ENCODE results near the gene CERCAM.

The CERCAM gene

DNA sequence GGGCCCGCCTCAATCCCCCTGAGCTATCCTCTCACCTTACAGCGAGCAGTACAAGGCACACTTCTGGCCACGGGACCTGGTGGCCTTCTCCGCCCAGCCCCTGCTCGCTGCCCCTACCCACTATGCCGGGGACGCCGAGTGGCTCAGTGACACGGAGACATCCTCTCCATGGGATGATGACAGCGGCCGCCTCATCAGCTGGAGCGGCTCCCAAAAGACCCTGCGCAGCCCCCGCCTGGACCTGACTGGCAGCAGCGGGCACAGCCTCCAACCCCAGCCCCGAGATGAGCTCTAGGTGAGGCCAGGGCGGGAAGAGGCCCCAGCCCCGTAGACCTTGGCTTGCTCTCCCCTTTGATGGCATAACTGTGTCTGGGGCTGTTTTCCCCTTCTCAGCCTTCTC, 15.0 kb downstream of the CERCAM start:
- no peak overlapping the region for H4K8ac ChIP-seq (ENCODE audit: low read depth, low read length)
- no CpG with 5 or more reads among the region's 18 CpGs for WGBS (ENCODE audit: extremely low coverage, insufficient coverage, insufficient read length)
- no peak overlapping the region for H3K4me2 ChIP-seq (ENCODE audit: low read length)
- no peak overlapping the region for H3K14ac ChIP-seq (ENCODE audit: low read length)
- no peak overlapping the region for H2BK12ac ChIP-seq (ENCODE audit: low read length)
- H3K79me2 ChIP-seq (ENCODE audit: control insufficient read depth, insufficient read depth, low read length, poor library complexity): no peaks in the 10 kb centered on the region
- H3K4me3 ChIP-seq (ENCODE audit: low read depth, low read length): no peak overlapping the region
- no peaks in the 10 kb centered on the region for H3K4me1 ChIP-seq (ENCODE audit: control insufficient read depth in 1 of 2, insufficient read depth in 2 of 2, low read length in 2 of 2)
- H3K27ac ChIP-seq (ENCODE audit: low read depth, low read length): no peak overlapping the region
- no peak for DNase-seq
- H3K9me3 ChIP-seq (ENCODE audit: insufficient read depth, low read depth, low read length): no peaks in the 10 kb centered on the region
- peaks cover 33 to 40% of the 10 kb centered on the region in 2 experiments for H3K36me3 ChIP-seq (ENCODE audit: control insufficient read depth in 1 of 2, insufficient read depth in 2 of 2, low read length in 2 of 2)
- H2BK5ac ChIP-seq (ENCODE audit: low read depth, low read length, poor library complexity): no peak overlapping the region
- H2AFZ ChIP-seq (ENCODE audit: insufficient read depth, low read length, poor library complexity): no peak overlapping the region
- H3K27me3 ChIP-seq (ENCODE audit: insufficient read depth, low read length): no peaks in the 10 kb centered on the region
- no peak overlapping the region for H3K23ac ChIP-seq (ENCODE audit: low read length)
- H3K9ac ChIP-seq (ENCODE audit: low read length): no peak overlapping the region
- H3K79me1 ChIP-seq (ENCODE audit: low read length): no peaks in the 10 kb centered on the region
- H4K91ac ChIP-seq (ENCODE audit: low read depth, low read length): no peak overlapping the region
- no peak overlapping the region for H4K12ac ChIP-seq (ENCODE audit: low read depth, low read length)
- H3K4ac ChIP-seq (ENCODE audit: low read depth, low read length): no peak overlapping the region
- no peak overlapping the region for H2BK120ac ChIP-seq (ENCODE audit: insufficient read depth, low read length, poor library complexity)
- H2AK5ac ChIP-seq (ENCODE audit: low read length): no peak overlapping the region
- H3K18ac ChIP-seq (ENCODE audit: low read length): no peak overlapping the region

DNA sequence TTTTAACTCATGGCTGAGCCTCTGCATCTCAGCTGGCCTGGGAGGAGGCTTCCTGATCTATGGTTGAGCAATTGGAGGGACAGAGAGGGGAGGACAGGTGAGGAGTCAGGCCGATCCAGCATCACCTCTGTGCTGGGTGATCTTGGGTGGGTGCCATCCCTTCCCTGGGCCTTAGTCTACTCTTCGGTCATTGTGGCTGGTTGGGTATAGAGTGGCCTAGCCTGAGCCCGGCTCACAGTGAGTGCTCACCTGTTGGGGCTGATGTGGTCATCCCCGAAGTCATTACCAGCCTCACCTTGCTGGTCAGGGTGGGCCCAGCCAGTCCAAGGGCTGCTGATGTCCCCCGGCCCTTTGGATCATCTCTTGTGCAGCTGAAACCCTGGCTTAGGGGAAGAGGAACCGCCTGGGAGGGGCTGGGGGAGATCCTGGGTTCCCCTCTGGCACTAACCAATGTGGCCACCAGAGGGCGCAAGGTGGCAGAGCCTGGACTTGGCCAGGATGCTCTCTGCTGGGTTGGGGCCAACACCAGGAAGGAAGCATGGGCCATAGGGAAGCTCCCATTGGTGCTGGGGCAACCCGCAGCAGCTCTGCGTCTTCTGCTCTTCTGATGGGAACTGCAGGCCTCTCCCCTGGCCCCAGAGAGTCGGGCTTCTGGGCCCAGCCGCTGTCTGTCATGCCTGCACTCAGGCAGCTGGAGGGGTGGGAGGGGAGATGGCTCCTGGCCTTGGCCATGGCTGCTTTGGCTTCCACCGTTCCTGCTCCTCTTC, 17.9 kb downstream of the CERCAM start:
- no peaks in the 10 kb centered on the region for H3K79me2 ChIP-seq (ENCODE audit: control insufficient read depth, insufficient read depth, low read length, poor library complexity)
- H3K4me1 ChIP-seq (ENCODE audit: control insufficient read depth in 1 of 2, insufficient read depth in 2 of 2, low read length in 2 of 2): no peaks in the 10 kb centered on the region
- H3K4me2 ChIP-seq (ENCODE audit: low read length): no peak overlapping the region
- WGBS (ENCODE audit: extremely low coverage, insufficient coverage, insufficient read length): no CpG with 5 or more reads among the region's 12 CpGs
- H2AFZ ChIP-seq (ENCODE audit: insufficient read depth, low read length, poor library complexity): no peak overlapping the region
- H3K36me3 ChIP-seq (ENCODE audit: control insufficient read depth in 1 of 2, insufficient read depth in 2 of 2, low read length in 2 of 2): peaks cover 22 to 29% of the 10 kb centered on the region in 2 experiments
- H2BK12ac ChIP-seq (ENCODE audit: low read length): no peak overlapping the region
- no peak overlapping the region for H3K18ac ChIP-seq (ENCODE audit: low read length)
- no peak overlapping the region for H3K9ac ChIP-seq (ENCODE audit: low read length)
- no peak overlapping the region for H4K12ac ChIP-seq (ENCODE audit: low read depth, low read length)
- no peak overlapping the region for H3K4me3 ChIP-seq (ENCODE audit: low read depth, low read length)
- H2AK5ac ChIP-seq (ENCODE audit: low read length): no peak overlapping the region
- H3K79me1 ChIP-seq (ENCODE audit: low read length): no peaks in the 10 kb centered on the region
- no peak overlapping the region for H3K27ac ChIP-seq (ENCODE audit: low read depth, low read length)
- DNase-seq: peak; percentile 78 to 90
- no peak overlapping the region for H2BK120ac ChIP-seq (ENCODE audit: insufficient read depth, low read length, poor library complexity)
- H3K14ac ChIP-seq (ENCODE audit: low read length): no peak overlapping the region
- no peak overlapping the region for H3K4ac ChIP-seq (ENCODE audit: low read depth, low read length)
- H3K23ac ChIP-seq (ENCODE audit: low read length): no peak overlapping the region
- H3K9me3 ChIP-seq (ENCODE audit: insufficient read depth, low read depth, low read length): no peaks in the 10 kb centered on the region
- H3K27me3 ChIP-seq (ENCODE audit: insufficient read depth, low read length): no peaks in the 10 kb centered on the region
- H4K91ac ChIP-seq (ENCODE audit: low read depth, low read length): no peak overlapping the region
- H2BK5ac ChIP-seq (ENCODE audit: low read depth, low read length, poor library complexity): no peak overlapping the region
- H4K8ac ChIP-seq (ENCODE audit: low read depth, low read length): no peak overlapping the region

GRCh38 chr9:128439273-128439672, 18.6 kb downstream of the CERCAM start:
- no peak overlapping the region for H2BK120ac ChIP-seq (ENCODE audit: insufficient read depth, low read length, poor library complexity)

DNA sequence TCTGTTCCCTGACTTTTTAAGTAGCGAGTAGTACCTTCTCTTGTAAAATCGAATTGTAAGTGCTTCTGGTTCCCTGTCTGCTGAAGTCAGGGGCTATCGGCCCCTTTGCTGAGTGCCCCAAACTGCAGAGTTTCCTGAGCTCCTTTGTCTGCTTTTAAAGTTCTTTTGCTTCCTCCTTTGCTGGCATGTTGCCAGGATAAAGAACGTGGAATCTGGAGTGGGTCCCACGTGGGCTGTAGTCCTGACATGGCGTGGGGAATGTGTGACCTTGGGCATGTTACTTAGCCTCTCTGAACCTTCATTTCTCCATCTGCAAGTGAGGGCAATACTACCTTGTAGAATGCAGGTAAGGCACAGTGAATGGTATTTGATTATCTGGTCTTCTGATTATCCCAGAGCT, 21.5 kb downstream of the CERCAM start:
- H3K4me1 ChIP-seq (ENCODE audit: control insufficient read depth in 1 of 2, insufficient read depth in 2 of 2, low read length in 2 of 2): no peaks in the 10 kb centered on the region

More at GRCh38 chr9:128439273-128439672, 18.6 kb downstream of the CERCAM start:
- no peaks in the 10 kb centered on the region for H3K79me2 ChIP-seq (ENCODE audit: control insufficient read depth, insufficient read depth, low read length, poor library complexity)
- H2BK12ac ChIP-seq (ENCODE audit: low read length): no peak overlapping the region
- H3K4ac ChIP-seq (ENCODE audit: low read depth, low read length): no peak overlapping the region
- H4K91ac ChIP-seq (ENCODE audit: low read depth, low read length): no peak overlapping the region
- no peak overlapping the region for H3K4me3 ChIP-seq (ENCODE audit: low read depth, low read length)
- H3K27me3 ChIP-seq (ENCODE audit: insufficient read depth, low read length): no peaks in the 10 kb centered on the region
- H3K36me3 ChIP-seq (ENCODE audit: control insufficient read depth in 1 of 2, insufficient read depth in 2 of 2, low read length in 2 of 2): peaks cover 16 to 22% of the 10 kb centered on the region in 2 experiments
- H3K9ac ChIP-seq (ENCODE audit: low read length): no peak overlapping the region
- H2AK5ac ChIP-seq (ENCODE audit: low read length): no peak overlapping the region
- H3K27ac ChIP-seq (ENCODE audit: low read depth, low read length): no peak overlapping the region
- no peaks in the 10 kb centered on the region for H3K9me3 ChIP-seq (ENCODE audit: insufficient read depth, low read depth, low read length)
- DNase-seq: no peak
- H2AFZ ChIP-seq (ENCODE audit: insufficient read depth, low read length, poor library complexity): no peak overlapping the region
- no peak overlapping the region for H4K8ac ChIP-seq (ENCODE audit: low read depth, low read length)
- no peaks in the 10 kb centered on the region for H3K79me1 ChIP-seq (ENCODE audit: low read length)
- H3K18ac ChIP-seq (ENCODE audit: low read length): no peak overlapping the region
- H2BK5ac ChIP-seq (ENCODE audit: low read depth, low read length, poor library complexity): no peak overlapping the region
- H3K23ac ChIP-seq (ENCODE audit: low read length): no peak overlapping the region
- no peak overlapping the region for H4K12ac ChIP-seq (ENCODE audit: low read depth, low read length)
- no CpG with 5 or more reads among the region's 7 CpGs for WGBS (ENCODE audit: extremely low coverage, insufficient coverage, insufficient read length)
- no peak overlapping the region for H3K4me2 ChIP-seq (ENCODE audit: low read length)
- H3K4me1 ChIP-seq (ENCODE audit: control insufficient read depth in 1 of 2, insufficient read depth in 2 of 2, low read length in 2 of 2): no peaks in the 10 kb centered on the region
- no peak overlapping the region for H3K14ac ChIP-seq (ENCODE audit: low read length)

More for the DNA sequence above, 21.5 kb downstream of the CERCAM start:
- no peaks in the 10 kb centered on the region for H3K9me3 ChIP-seq (ENCODE audit: insufficient read depth, low read depth, low read length)
- H3K14ac ChIP-seq (ENCODE audit: low read length): no peak overlapping the region
- no peak overlapping the region for H3K27ac ChIP-seq (ENCODE audit: low read depth, low read length)
- H4K12ac ChIP-seq (ENCODE audit: low read depth, low read length): no peak overlapping the region
- no peak overlapping the region for H3K9ac ChIP-seq (ENCODE audit: low read length)
- H3K79me1 ChIP-seq (ENCODE audit: low read length): no peaks in the 10 kb centered on the region
- H3K4ac ChIP-seq (ENCODE audit: low read depth, low read length): no peak overlapping the region
- no peak overlapping the region for H2BK5ac ChIP-seq (ENCODE audit: low read depth, low read length, poor library complexity)
- no CpG with 5 or more reads among the region's 6 CpGs for WGBS (ENCODE audit: extremely low coverage, insufficient coverage, insufficient read length)
- peaks cover 0 to 5% of the 10 kb centered on the region in 2 experiments for H3K36me3 ChIP-seq (ENCODE audit: control insufficient read depth in 1 of 2, insufficient read depth in 2 of 2, low read length in 2 of 2)
- no peak overlapping the region for H2AFZ ChIP-seq (ENCODE audit: insufficient read depth, low read length, poor library complexity)
- H3K79me2 ChIP-seq (ENCODE audit: control insufficient read depth, insufficient read depth, low read length, poor library complexity): no peaks in the 10 kb centered on the region
- H2BK120ac ChIP-seq (ENCODE audit: insufficient read depth, low read length, poor library complexity): no peak overlapping the region
- DNase-seq: no peak
- H3K4me2 ChIP-seq (ENCODE audit: low read length): no peak overlapping the region
- H2BK12ac ChIP-seq (ENCODE audit: low read length): no peak overlapping the region
- no peak overlapping the region for H3K18ac ChIP-seq (ENCODE audit: low read length)
- no peak overlapping the region for H2AK5ac ChIP-seq (ENCODE audit: low read length)
- no peaks in the 10 kb centered on the region for H3K27me3 ChIP-seq (ENCODE audit: insufficient read depth, low read length)
- H3K23ac ChIP-seq (ENCODE audit: low read length): no peak overlapping the region
- H4K91ac ChIP-seq (ENCODE audit: low read depth, low read length): no peak overlapping the region
- H4K8ac ChIP-seq (ENCODE audit: low read depth, low read length): no peak overlapping the region
- no peak overlapping the region for H3K4me3 ChIP-seq (ENCODE audit: low read depth, low read length)

Measured in trophoblast cell (in vitro differentiated cells and primary cell).